HG02763 (cell line): ENCODE measurements around the gene CHST1.

ENCODE experiments used
- ATAC-seq: cut with Tn5 transposase; IDR thresholded peaks from one replicate; pipeline ENCODE4 v1.9.1; 2021; ENCODE audit warnings: mild to moderate bottlenecking, moderate library complexity; ENCODE audit not compliant: unreplicated experiment

CHST1 gene

DNA sequence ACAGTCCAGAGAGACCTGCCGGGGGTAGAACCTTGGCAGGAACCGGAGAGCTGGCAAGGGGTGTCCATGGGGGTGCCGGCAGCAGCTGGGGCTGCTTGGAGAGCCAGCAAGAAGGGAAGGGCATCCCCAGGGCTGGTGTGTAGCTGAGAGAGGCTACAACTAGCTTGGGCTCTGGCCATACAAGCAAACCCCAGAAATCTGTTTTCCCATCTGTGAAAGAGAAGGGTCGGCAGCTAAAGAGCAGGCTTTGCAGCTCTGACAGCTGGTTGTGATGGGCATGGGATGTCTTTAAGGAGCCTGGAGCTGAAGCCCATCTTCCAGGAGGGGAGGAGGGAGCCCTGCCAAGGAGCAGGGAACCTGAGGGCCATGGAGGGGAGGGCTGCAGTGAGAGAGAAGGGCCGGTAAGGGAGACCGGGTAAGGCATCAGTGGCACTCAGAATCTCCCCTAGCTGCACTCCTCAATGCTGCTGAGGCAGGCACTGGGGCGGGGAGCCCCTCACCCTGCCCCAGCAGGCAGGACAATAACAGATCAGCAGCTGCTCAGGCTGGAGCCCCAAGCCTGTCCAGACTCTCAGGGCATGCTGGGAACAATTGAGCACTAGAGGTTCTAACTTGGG, 3.9 kb downstream of the CHST1 start:
- ATAC-seq = no peak

- no peak for ATAC-seq
Measured at GRCh38 chr11:45660729-45661438, 4.5 kb downstream of the CHST1 start.

DNA sequence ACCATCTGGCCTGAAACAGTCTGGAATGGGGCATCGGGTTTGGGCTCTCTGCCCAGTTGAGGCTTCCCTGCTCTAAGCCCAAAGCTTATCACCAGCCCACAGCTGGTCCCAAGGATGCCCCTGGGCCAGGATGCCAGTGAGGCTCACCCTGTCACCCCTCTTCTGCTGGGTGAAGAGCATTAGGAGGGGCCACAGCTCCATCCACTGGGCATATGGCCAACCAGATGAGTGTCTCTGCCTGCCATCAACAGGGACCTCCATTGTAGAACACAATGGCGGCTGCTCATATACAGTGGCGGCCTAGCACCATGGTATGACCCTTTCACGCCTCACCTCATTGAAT, 5.6 kb downstream of the CHST1 start:
- ATAC-seq = no peak

DNA sequence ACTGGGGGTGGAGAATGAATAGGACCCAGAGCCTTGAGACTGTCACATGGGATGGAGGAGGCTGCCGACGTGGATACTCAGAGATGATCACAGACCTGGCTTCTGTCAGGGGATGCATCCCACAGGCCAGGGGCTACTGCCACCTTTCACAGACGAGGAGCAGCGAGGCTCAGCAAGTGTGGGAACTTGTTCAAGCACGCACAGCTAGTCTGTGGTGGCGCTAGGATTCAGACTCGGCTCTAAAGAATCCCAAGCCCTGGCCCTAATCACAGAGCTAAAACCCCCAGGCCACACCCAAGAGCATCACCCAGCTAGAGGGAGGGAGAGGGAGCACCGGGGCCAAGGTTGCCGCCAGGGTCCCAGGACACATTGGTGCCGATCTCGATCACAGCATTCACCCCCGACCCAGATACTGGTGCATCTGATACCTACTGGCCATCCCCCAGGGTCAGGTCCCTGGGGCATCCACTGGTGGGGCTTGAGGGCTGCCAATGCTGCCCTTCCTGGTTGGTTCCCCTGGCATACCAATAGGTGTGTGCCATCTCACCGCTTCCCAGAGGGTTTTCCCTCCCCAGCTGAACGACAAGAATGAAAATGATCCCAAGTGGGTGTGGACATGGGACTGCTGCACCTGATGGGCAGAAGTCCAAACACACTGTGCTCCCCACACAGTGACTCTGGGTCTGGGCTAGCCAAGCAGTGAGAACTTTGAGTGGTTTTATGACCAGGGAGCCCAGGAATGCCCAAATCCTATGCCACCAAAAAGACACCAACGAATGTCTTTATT, 6.2 kb downstream of the CHST1 start:
- no peak for ATAC-seq

DNA sequence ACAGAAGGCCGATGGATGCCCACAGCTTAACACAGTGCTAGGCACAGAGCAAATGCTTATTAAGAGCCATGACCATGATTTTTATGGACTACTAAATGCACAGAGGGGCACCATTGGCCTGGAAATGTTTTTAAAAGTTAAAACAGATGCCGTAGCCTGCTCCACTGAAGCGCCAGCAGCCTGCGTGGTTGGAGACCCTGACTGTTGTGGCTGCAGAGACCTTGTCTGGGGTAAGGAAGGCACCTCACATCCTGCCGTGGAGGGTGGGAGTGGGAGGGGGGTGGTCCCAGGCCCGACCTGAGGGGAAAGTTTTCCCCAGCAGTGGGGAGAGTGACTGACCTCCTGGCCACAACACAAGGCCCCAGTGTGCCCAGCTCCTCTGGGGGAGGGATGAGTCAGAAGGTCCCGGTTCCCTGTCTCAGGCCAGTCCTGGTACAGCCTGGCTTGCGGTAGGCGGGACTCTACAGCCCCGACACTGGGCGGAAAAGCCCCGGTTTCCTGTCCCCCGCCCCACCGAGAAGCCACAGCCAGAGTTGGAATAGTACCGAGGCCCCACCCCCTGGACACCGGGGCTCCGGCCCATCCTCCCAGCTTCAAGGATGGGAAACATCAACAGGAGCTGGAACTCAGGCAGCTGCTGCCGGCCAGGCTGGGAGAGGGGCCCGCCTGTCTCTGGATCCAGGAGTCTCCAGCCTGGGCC, 7.0 kb downstream of the CHST1 start:
- ATAC-seq = no peak

DNA sequence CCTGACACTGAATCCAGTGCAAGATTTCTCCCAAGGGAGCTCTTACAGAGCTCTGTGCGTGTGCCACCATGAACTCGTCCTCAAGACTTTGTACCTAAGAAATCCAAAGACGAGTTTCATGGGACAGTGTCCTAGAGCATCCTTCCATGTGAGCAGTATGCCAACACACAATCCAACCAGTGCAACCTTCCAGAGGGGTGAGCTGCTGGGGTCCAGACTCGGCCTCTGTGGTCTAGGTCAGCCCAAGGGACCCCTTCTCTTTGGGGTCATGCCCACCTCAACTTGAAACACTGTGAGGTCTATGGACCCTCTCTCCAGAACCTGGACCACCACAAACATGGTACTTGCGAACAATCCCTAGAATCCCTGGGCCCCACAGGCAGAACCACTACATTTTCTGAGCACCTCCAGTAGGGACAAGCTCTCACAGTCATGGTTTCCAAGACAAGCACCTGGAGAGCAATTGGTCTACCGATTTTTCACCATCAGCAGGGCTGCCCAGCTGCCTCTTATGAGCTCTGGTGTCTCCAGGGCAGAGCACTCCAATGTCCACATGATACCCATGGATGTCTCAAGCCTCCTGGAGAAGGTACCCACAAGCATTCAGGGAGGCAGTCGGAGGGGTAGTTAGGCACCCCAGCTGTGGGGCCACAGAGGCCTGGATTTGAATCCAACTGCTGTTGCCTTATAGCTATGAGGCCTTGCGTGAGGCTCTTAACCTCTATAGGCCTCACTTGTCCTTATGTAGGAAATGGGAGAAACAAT, 7.7 kb downstream of the CHST1 start:
- no peak for ATAC-seq

DNA sequence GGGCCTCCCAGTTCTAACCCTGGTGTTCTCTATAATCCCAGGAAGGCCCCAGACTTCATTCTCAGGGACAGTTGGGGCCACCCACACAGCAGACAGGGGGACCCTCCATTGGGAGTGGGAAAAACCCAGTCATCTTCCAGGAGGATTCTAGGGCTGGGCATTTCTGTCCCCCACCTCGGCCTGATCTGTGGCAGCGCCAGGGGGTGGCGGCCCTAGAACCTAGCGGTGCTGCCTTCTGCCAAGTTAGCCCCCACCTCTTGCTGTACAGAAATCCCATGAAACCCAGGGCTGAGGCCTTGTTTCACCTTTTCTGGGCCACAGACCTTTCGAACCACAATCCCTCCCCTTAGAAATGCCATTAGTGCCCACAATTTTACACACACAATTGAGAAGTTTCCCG, 9.6 kb downstream of the CHST1 start:
- no peak for ATAC-seq

- ATAC-seq = no peak
Measured at GRCh38 chr11:45655347-45655756, 10.1 kb downstream of the CHST1 start.

- no peak for ATAC-seq
Measured at GRCh38 chr11:45655012-45655283, 10.5 kb downstream of the CHST1 start.

DNA sequence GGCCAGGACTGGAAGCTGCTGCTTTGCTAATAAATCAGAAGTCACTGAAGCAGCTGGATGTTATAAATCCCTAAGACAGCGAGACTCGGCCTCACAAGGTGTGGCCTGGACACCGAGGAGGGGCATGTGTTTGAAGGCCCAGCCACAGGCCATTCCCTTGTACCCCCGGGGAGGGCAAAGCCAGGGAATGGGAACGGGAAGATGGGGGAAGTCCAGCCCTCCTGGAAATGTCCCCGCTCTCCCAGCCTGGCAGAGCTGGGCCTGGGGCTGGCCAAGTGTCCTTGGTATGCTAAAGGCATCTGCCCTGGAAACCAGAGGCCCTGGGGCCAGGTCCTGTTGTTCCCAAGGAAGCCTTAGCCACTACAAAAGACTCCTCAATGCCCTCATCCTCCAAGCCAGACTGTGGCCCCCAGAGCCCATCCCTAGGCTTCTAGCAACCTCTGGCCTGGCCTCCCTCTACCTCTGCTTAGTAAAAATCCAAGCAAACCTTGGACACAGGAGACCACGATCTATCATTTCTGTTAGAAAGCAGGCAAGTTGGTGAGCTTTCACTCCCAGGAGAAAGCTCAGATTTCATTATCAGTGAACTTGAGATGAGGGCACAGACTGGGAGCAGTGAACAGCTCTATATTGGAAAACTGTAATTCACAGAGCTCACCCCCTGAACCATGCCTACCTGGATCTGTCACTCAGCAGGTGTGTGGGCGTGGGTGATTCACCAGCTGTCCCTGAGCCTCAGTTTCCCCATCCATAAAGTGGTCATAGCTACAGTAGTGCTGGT, 11.0 kb downstream of the CHST1 start:
- no peak for ATAC-seq

DNA sequence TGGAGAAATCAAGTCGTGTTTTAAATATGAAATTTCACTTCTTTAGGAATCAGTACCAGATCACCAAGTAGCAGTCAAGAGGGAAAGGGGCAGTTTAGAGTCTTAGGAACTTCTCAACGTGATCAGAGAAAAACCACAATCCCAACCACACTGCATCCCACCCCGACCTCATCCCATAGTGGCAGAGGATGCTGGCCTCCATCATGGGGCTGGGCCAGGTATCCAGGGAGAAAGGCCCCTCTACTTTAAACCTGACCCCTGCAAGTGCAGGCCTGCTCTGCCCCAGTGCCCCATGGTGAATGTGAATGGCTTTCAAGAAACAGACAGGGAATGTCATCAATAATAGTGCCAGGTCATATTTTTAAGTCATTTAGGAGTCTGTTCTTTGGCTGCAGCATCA, 12.1 kb downstream of the CHST1 start:
- no peak for ATAC-seq

DNA sequence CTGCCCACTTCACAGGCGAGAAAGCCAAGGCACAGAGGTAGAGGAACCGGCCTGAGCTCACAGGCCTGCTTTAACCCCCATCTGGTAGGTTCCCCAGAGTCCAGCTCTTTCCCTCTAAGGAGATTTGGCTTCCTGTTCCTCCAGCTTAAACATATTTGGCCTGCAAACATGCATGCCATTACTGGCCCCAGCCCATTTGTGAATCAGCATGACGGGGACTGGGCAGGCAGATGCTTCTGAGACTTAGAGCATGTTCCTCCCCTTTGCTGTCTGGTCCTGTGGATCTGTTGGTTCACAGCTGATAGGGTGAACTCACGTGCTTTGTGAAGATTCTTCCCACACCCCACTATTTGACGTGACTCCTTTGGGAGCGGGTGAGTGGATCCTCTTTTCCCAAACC, 12.6 kb downstream of the CHST1 start:
- no peak for ATAC-seq

DNA sequence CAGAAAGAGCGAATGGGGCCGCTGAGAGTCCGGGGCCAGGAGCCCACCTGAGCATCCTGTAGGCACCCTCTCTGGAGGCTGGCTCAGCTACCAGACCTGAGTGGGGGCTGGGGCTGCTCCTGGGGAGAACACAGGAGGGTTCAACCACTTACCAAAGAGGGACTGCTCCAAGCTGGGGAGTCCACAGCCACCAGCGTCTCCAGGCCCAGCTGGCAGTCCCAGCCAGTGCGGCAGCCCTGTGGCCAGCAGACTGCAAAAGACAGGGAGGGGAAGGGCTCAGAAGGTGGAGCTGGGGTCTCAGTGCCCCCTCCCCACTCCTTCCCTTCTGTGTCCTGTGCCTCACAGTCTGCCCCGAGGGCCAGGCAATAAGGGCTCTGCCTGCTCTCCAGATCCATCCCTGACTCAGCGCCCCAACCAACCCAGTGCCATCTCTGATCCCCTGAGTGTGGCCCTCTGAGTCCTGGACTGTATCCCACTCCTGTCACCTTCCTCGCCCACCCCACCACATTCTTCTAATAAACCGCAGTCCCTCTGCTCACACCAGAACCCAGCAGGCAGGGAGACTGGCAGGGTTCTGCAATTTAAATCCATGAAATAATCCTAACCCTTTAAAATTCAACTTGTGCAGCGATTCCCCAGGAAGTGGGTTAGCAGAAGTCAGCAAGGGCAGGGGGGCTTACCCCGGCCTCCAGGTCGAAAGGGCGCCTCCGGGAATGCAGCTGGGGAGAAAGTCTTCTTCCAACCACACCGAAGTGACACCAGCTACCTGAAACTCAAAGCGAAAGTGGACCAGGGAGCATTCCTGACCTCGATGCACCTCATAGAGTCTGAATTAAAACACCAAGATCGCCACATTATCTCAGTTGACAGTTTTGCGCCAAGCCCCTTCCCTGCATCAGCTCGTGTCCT, 13.3 kb downstream of the CHST1 start:
- no peak for ATAC-seq

DNA sequence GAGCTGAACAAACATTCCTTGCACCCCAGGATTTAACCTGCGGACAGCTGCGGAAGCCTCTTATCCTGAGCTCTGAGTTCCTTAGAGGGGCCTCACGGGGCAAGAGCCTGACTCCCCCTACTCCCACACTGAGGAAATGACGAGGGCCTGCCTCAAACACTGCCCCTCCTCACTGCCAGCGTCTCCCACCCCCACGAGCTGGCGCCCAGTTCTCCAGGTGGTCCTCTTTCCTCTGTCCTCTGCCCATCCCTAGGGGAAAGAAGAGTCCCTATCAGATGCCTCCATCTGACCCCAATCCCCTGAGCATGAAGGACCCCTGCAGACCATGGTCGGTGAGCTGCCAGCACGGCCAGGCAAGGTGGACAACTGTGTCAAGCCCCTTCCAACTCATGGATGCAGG, 14.3 kb downstream of the CHST1 start:
- no peak for ATAC-seq

DNA sequence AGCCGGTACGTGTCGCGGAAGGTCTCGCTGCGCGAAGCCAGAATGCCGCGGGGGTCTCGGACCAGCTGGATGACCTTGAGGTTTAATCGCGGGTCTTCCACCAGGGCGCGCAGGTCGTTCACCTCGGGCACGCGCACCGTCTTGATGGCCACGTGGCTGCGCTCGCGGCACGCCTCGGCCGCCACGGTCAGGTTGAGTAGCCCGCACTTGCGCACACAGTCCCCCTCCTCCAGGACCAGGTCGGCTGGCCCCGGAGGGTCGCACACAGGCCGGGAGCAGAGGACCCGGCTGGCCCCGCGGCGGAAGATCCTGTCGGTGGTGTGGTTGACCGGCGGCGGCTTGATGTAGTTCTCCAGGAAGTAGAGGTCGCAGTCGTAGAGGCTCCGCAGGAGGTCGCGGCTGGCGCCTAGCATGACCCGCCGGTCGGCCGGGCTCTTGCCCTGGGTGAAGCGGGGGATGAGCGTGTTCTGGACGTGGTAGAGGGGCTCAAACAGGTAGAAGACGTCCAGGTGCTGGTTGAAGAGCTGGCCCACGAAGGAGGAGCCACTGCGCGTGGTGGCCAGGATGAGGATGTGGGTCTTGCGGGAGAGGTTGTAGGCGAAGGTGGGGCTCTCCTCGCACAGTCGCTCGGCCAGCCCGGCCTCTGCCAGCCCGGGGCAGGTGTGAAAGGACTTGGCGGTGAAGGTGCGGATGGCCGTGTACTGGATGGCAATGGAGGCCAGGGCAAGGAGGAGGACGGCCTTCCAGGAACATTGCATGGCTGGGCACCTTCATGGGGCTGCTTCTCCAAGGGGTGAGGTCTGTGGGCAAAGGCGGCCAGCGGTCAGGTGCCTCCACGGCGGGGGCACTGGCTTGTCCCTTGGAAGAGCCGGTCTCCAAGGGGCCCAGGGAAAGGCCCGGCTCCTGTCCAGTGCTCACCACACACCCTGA, 15.0 kb downstream of the CHST1 start:
- ATAC-seq = no peak

DNA sequence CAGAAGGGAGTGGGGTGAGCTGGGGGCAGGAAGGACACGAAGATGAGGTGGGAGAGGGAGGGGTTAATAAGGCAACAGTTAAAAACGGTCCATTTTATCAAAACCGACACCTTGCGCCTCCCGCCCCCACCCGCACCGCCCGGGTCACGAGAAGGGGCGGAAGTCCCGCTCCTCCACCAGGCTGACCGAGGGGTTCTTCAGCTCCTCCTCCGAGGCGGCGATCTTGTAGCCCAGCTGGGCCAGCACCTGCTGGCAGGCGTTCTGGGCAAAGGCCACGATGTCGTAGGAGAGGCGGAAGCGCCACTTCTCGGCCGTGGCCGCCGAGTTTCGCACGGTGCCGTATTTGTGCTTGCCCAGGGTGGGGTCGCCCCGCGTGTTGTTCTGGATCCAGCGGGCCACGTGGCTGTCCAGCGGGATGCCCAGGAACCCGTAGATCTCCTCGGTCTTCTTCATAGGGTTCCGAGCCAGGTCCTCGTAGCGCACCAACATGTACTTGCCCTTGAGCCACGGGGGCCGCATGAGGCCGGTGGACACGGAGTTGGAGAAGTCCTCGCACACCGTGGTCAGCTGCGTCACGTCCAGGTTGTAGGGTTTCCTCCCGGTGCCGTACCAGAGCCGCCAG, 15.8 kb downstream of the CHST1 start:
- ATAC-seq = no peak

DNA sequence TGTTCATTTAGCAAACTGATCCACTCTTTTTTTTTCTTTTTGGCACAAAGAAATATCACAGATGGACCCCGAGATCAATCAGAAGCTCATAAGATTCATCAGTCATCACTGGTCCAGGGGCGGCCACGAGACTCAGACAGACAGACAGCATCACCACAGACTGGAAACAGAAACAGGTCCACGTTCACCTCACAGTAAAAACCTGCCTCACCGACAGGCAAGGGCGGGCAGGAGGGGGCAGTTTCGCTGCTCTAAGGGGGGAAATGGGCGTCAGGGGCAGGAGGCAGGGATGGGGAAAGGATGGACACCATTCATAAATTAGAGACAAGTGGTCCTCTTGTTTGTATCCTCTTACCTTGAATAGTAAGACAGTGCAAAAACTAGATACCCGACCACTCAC, 16.5 kb downstream of the CHST1 start:
- ATAC-seq = no peak

- no peak for ATAC-seq
Measured at GRCh38 chr11:45647786-45648185, 17.6 kb downstream of the CHST1 start.
